ENCODE results near the gene GNG3. TPM values are rescaled to one million over a fixed set of nuclear protein-coding genes. Genes with fewer than 3 reads are reported as not detected.

GNG3 gene
- total RNA-seq, 4 donors from 2014 or later, result 0.68 TPM; not detected in 3

DNA sequence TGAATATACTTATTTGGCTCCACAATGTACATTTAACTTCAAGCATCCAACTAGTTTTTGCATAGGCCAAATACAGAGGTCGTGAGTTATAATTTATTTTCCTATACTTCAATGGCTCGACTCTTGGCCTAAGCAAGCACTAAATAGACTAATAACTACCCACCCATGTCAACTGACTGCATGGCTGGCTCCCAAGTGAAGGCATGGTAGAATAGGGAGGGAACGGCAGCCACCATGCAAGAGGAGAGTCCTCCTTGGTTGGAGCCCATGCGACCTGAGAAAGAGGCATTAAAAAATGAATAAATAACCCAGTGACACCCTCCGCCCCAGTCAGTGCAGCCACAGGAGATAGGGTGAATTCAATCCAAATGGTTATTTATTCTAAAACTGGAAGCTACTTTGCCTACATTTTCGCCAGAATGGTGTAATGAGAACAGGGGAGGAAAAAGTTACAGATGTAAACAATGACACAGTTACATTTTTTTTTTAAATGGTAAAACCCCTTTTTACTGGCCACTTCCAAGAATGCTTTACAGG, 4.9 kb downstream of the GNG3 start:
- no peaks in the 10 kb centered on the region for H3K9me3 ChIP-seq
- no peak overlapping the region for H3K4me3 ChIP-seq
- peaks cover 68% of the 10 kb centered on the region for H3K36me3 ChIP-seq
- 73% methylated on average over 6 of the region's 6 CpGs for WGBS
- H3K27me3 ChIP-seq, result no peaks in the 10 kb centered on the region
- DNase-seq (ENCODE audit: low spot score in 2 of 2), result no peak
- no peak for TF ChIP-seq POLR2A (IDR thresholded peaks at IDR 0.05)
- TF ChIP-seq, protein P1, sequence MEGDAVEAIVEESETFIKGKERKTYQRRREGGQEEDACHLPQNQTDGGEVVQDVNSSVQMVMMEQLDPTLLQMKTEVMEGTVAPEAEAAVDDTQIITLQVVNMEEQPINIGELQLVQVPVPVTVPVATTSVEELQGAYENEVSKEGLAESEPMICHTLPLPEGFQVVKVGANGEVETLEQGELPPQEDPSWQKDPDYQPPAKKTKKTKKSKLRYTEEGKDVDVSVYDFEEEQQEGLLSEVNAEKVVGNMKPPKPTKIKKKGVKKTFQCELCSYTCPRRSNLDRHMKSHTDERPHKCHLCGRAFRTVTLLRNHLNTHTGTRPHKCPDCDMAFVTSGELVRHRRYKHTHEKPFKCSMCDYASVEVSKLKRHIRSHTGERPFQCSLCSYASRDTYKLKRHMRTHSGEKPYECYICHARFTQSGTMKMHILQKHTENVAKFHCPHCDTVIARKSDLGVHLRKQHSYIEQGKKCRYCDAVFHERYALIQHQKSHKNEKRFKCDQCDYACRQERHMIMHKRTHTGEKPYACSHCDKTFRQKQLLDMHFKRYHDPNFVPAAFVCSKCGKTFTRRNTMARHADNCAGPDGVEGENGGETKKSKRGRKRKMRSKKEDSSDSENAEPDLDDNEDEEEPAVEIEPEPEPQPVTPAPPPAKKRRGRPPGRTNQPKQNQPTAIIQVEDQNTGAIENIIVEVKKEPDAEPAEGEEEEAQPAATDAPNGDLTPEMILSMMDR (IDR thresholded peaks at IDR 0.05), result no peak
- peaks cover 30% of the 10 kb centered on the region for H3K4me1 ChIP-seq
- H3K27ac ChIP-seq, result no peak overlapping the region

DNA sequence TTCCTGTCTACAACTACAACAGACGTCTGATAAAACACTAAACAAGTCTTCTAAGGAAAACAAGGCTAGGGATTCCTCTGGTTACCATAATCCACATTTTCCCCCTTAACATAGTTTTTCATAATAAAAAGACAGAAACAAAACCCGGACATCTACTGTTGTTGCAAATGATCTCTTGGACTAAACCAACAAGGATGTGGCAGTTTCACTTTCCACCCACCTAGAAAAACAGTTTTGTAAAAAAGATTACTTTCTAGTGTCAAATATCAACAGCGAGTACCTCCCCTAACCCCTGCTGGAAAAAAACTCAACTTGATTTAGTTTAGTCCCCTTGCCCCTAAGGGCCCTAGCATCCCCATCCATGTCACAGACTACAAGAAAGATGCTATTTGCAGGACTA, 5.4 kb downstream of the GNG3 start:
- no peak overlapping the region for H3K27ac ChIP-seq

DNA sequence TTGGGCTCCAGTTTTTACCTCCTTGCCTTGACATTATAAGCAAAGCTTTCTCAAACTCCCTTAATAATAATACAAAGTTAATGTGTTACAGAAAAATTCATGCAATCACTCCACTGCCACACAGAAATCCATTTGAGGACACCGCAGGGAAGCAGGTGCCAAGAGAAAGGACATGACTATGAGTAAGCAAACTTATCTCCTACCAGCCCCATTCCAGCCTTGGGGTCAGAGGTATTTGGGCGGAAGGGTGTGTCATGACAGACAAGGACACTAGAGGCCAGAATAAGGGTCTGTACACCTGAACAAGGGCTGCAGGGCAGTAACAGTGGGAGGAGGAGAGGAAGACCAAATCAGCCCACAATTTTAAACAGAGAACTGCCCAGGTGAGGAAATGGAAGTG, 5.9 kb downstream of the GNG3 start:
- no peaks in the 10 kb centered on the region for H3K27me3 ChIP-seq
- H3K9me3 ChIP-seq, result no peaks in the 10 kb centered on the region
- H3K4me3 ChIP-seq, result no peak overlapping the region
- peaks cover 30% of the 10 kb centered on the region for H3K4me1 ChIP-seq
- no peak for DNase-seq (ENCODE audit: low spot score in 2 of 2)
- WGBS, result 91% methylated on average over 2 of the region's 2 CpGs
- peaks cover 77% of the 10 kb centered on the region for H3K36me3 ChIP-seq
- no peak for TF ChIP-seq POLR2A (IDR thresholded peaks at IDR 0.05)
- TF ChIP-seq EP300 (IDR thresholded peaks at IDR 0.05), result no peak
- TF ChIP-seq, protein P1 (IDR thresholded peaks at IDR 0.05), result no peak
- no peak for TF ChIP-seq POLR2AphosphoS5 (IDR thresholded peaks at IDR 0.05)
- H3K27ac ChIP-seq, result no peak overlapping the region

More for the DNA sequence above, 5.4 kb downstream of the GNG3 start:
- DNase-seq (ENCODE audit: low spot score in 2 of 2), result no peak
- Histone ChIP-seq H3K9me3 (no peaks in the 10 kb centered on the region), H3K4me3 (no peak overlapping the region), H3K4me1 (peaks cover 33% of the 10 kb centered on the region), H3K27me3 (no peaks in the 10 kb centered on the region), H3K36me3 (peaks cover 73% of the 10 kb centered on the region)
- TF ChIP-seq POLR2A (IDR thresholded peaks at IDR 0.05) (no peak), EP300 (IDR thresholded peaks at IDR 0.05) (no peak), POLR2AphosphoS5 (IDR thresholded peaks at IDR 0.05) (no peak)
- TF ChIP-seq, protein P1 (IDR thresholded peaks at IDR 0.05), result no peak
- WGBS, result 71% methylated on average over 3 of the region's 3 CpGs

DNA sequence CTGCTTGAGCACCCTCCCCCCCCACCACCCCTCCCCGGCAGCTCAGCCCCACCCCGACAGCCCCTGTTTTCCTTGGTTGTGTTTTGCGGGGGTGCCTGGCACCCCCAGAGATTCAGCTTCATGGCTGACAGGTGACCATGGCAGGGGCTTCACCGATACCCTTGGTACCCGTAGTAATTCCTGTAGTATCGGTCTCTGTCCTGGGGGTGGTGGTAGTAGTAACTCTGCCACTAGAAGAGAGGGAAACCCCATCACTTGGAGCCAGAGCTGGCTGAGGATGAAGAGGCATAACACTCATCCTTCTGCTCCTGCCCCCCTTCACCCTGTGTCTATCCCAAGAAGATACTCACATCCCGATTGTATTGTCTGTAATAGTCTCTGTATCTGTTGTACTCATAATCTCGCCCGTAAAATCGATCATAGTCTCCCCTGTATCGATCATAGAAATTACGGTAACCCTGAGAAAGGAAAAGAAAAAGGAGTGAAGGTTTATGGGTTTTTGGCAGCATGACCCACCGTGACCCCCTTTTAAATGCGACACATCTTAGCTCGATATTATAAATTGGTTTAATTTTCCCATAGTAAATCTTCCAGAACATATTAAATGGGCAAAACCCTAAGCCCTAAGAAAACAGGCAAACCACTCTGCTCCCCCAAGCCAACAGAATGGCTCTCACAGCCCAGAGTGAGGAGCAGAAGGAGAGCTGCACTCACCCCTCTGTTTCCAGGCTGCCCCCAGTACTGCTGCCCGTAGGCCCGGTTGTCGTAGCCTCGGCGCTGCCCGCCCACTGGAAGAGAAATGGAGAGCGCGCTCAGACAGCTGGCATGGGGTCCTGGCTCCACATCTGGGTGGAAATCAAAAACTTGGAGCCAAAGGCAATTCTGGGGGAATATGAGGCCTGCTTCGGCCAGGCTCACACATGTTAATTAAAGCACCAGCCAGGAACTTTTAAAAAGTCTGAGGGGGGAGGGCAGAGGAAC, 8.0 kb downstream of the GNG3 start:
- Histone ChIP-seq H3K4me3 (no peak overlapping the region), H3K9me3 (no peaks in the 10 kb centered on the region), H3K4me1 (peaks cover 16% of the 10 kb centered on the region), H3K36me3 (peaks cover 98% of the 10 kb centered on the region), H3K27ac (no peak overlapping the region), H3K27me3 (no peaks in the 10 kb centered on the region)
- no peak for DNase-seq (ENCODE audit: low spot score in 2 of 2)
- TF ChIP-seq EP300 (IDR thresholded peaks at IDR 0.05), result no peak
- 82% methylated on average over 24 of the region's 24 CpGs for WGBS

DNA sequence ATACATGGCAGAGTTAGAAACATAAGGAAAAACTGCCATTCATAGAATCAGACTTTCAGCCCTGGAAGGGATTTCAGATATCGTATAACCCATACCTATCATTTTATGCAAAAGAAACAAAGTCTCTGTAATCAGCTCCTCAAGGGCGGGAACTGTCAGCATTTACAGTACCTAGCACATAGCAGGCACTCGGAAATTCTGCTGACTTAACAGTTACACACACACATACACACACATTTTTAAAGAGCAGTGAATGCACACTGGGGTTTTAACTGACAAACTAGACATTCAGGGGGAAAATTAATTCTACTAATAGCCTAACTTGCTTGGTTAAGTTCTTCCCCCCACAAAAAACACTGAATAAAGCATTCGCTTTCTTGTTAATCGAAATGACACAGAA, 8.7 kb downstream of the GNG3 start:
- TF ChIP-seq EP300 (IDR thresholded peaks at IDR 0.05), result no peak
- TF ChIP-seq POLR2AphosphoS5 (IDR thresholded peaks at IDR 0.05), result no peak
- TF ChIP-seq POLR2A (IDR thresholded peaks at IDR 0.05), result no peak
- TF ChIP-seq, protein P1 (IDR thresholded peaks at IDR 0.05), result no peak
- Histone ChIP-seq H3K27ac (no peak overlapping the region), H3K4me1 (peaks cover 17% of the 10 kb centered on the region), H3K4me3 (no peak overlapping the region), H3K9me3 (no peaks in the 10 kb centered on the region), H3K27me3 (no peaks in the 10 kb centered on the region), H3K36me3 (peaks cover 99% of the 10 kb centered on the region)
- WGBS, result 82% methylated on average over 5 of the region's 5 CpGs
- DNase-seq (ENCODE audit: low spot score in 2 of 2), result no peak

All from suprapubic skin (tissue), 4 donors.